ENCODE results near the gene FBLN5. TPM values are rescaled to one million over a fixed set of nuclear protein-coding genes. Genes with fewer than 3 reads are reported as not detected.

The FBLN5 gene
- total and polyA plus RNA-seq, 4 donors, result 3.9 to 21.8 (median 14.8) TPM

DNA sequence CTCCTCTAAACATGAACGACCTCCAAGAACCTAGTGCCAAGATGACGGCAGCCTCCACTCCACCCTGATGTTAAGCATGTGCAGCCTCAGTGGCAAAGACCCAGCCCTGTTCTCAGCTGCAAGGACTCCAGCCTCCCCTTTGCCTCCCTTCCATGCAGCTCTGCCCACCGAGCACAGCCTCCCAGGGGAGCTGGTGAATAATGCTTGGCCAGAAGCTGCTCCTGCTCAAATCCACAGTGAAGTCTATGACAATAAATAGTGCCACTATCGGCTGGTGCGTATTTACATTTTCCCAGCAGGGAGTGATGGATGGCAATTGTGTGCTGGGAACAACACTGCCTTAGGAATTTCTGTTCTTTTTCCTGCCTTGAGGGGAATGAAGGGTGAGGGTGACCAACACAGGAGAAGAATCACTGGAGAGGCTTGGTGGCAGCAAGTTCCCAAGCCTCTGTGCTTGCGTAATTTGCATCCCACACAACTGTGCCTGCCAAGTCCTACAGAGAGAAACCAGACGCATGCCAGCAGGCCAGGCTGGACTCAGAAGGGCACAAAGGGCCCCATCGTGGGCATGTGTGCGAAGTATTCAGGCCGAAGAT is 50.3 kb downstream of the FBLN5 start (continued):
- TF ChIP-seq REST (IDR thresholded peaks at IDR 0.05), result peak; percentile 65
- peak in 1 of 2 donors; percentile 60 for TF ChIP-seq JUND (IDR thresholded peaks at IDR 0.05)
- peak; percentile 61 to 93 for TF ChIP-seq RXRA (IDR thresholded peaks at IDR 0.05)
- peak; percentile 79 to 95 for TF ChIP-seq HNF4A (conservative IDR thresholded peaks at IDR 0.05)
- TF ChIP-seq CTCF (IDR thresholded peaks at IDR 0.05; ENCODE audit: low read depth, low read length, missing input control), result no peak
- TF ChIP-seq, protein P1, sequence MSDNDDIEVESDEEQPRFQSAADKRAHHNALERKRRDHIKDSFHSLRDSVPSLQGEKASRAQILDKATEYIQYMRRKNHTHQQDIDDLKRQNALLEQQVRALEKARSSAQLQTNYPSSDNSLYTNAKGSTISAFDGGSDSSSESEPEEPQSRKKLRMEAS (IDR thresholded peaks at IDR 0.05), result peak; percentile 94

DNA sequence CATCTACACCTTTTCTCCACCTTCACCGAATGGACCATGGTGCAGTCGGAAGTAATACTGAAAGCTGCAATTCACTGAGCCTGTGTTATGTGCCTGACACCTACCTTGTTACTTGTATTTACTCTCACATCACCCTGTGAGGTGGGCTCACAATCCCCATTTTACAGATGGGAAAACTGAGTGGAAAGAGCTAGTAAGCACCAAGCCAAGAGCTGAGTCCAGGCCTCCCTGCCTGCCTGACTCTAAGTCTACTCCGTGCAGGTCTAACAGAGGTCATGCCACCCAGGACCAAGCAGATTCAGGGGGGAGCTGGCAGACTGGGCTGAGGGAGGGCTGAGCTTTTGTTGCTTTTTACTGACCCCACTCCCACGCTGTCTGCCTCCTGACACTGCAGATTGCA is 51.1 kb downstream of the FBLN5 start:
- H3K9ac ChIP-seq (ENCODE audit: low read depth in 1 of 2, low read length in 2 of 2), result no peak overlapping the region
- no peaks in the 10 kb centered on the region for H3K27me3 ChIP-seq (ENCODE audit: control insufficient read depth in 4 of 4, insufficient read depth in 4 of 4, low read length in 3 of 4)
- no peaks in the 10 kb centered on the region for H3K36me3 ChIP-seq (ENCODE audit: control insufficient read depth in 4 of 4, insufficient read depth in 3 of 4, low read depth in 1 of 4, low read length in 3 of 4)
- peaks cover 3 to 29% (median 20%) of the 10 kb centered on the region in 4 donors for H3K4me1 ChIP-seq (ENCODE audit: control insufficient read depth in 4 of 4, insufficient read depth in 4 of 4, low read length in 3 of 4)
- no peaks in the 10 kb centered on the region for H3K9me3 ChIP-seq (ENCODE audit: control insufficient read depth in 4 of 4, low read length in 3 of 4)
- DNase-seq (ENCODE audit: low spot score), result no peak
- TF ChIP-seq CTCF (IDR thresholded peaks at IDR 0.05; ENCODE audit: low read depth, low read length, missing input control), result no peak
- TF ChIP-seq TAF1 (conservative IDR thresholded peaks at IDR 0.05), result no peak
- TF ChIP-seq RAD21 (IDR thresholded peaks at IDR 0.05), result no peak
- no peak for TF ChIP-seq FOXA2 (IDR thresholded peaks at IDR 0.05)
- TF ChIP-seq, protein P1 (IDR thresholded peaks at IDR 0.05), result no peak
- TF ChIP-seq RXRA (IDR thresholded peaks at IDR 0.05), result no peak
- TF ChIP-seq ZBTB33 (IDR thresholded peaks at IDR 0.05), result no peak
- TF ChIP-seq HNF4A (conservative IDR thresholded peaks at IDR 0.05), result no peak
- no peak for TF ChIP-seq HNF4G (IDR thresholded peaks at IDR 0.05)
- TF ChIP-seq YY1 (IDR thresholded peaks at IDR 0.05), result no peak
- TF ChIP-seq SP1 (IDR thresholded peaks at IDR 0.05), result no peak
- no peak for TF ChIP-seq EGR1 (IDR thresholded peaks at IDR 0.05; ENCODE audit: low read depth in 2 of 2)
- 95% methylated on average over 4 of the region's 4 CpGs for WGBS
- no peak overlapping the region for H3K27ac ChIP-seq (ENCODE audit: low read depth in 1 of 2, low read length in 2 of 2)
- H3K4me3 ChIP-seq (ENCODE audit: low read depth in 1 of 3, low read length in 3 of 3), result no peak overlapping the region

Measured in liver (tissue), 9 donors.